Testis (tissue), 2 donors: ENCODE results near the gene NFATC1.
"Not testable (repeated sequence)": the region's sequence is repeated elsewhere in the genome, so short reads cannot be mapped to it uniquely, and the experiment has no call there.

Experiments
- CTCF ChIP-seq, 3 experiments: fragments of 450-650 bp in 2 of 3; fragments of 200-600 bp in 1 of 3; sonication (generic) in 1 of 3; IDR thresholded peaks; one replicate each; pipeline ENCODE4 v1.5.1; 2016 to 2019; ENCODE audit warnings: antibody characterized with exemption in 3 of 3, mild to moderate bottlenecking in 2 of 3, moderate library complexity in 1 of 3
- POLR2A ChIP-seq: fragments of 450-650 bp; IDR thresholded peaks from one replicate; pipeline ENCODE4 v1.6.1; 2017; ENCODE audit warnings: antibody characterized with exemption, mild to moderate bottlenecking, moderate library complexity

GRCh38 chr18:79504495-79504894 is 108.8 kb downstream of the NFATC1 start:
- TF ChIP-seq CTCF (IDR thresholded peaks at IDR 0.05); POLR2A: not testable (repeated sequence)
